SK-N-SH (cell line): ENCODE data around the gene MUSTN1. TPM values are rescaled to one million over a fixed set of nuclear protein-coding genes. Genes with fewer than 3 reads are reported as not detected.

ENCODE experiments used
- CTCF ChIA-PET: fragments of 300-600, 350-600 bp; formaldehyde crosslinking; extraction: SDS; loops from one replicate; lab custom pipeline; 2021; lab: Yijun Ruan, JAX
- POLR2A ChIA-PET: fragments of 350-600 bp; sonication (Branson Sonifier 250); formaldehyde crosslinking; extraction: SDS; loops from one replicate; lab custom pipeline; 2020; ENCODE audit warnings: antibody characterized with exemption, inconsistent platforms; lab: Yijun Ruan, JAX
- DNase-seq: peaks from one replicate; pipeline ENCODE4 v3.0.0; 2012
- H2AFZ ChIP-seq: fragments of 200-600 bp; sonication (generic); 2 replicates; pipeline ENCODE4 v1.8.1; 2016; ENCODE audit warnings: antibody characterized with exemption, mild to moderate bottlenecking, low read depth
- H3F3A ChIP-seq: fragments of 200-600 bp; sonication (generic); replicated peaks from 2 replicates; pipeline ENCODE3; 2016; ENCODE audit warnings: antibody characterized with exemption, mild to moderate bottlenecking; ENCODE audit not compliant: insufficient read depth
- H3K27ac ChIP-seq, 2 experiments: fragments of 200-500 bp in 1 of 2; fragments of 200-600 bp in 1 of 2; sonication (Bioruptor generic) in 1 of 2; sonication (generic), shearing (Covaris generic) in 1 of 2; 2 replicates each; pipeline versions ENCODE4 v1.5.1 to v1.6.1; 2014 to 2016; ENCODE audit warnings: low read depth in 2 of 2, inconsistent platforms in 1 of 2, low read length in 1 of 2, mild to moderate bottlenecking in 1 of 2, mixed read lengths in 1 of 2
- H3K27me3 ChIP-seq: fragments of 200-600 bp; sonication (generic), shearing (Covaris generic); 2 replicates; pipeline ENCODE4 v1.6.1; 2016; ENCODE audit warnings: mixed run types; ENCODE audit not compliant: insufficient read depth
- H3K36me3 ChIP-seq, 2 experiments: fragments of 200-500 bp in 1 of 2; fragments of 200-600 bp in 1 of 2; sonication (Bioruptor generic) in 1 of 2; sonication (generic) in 1 of 2; replicated peaks in 1 of 2; 2 replicates each; pipeline versions ENCODE3 to v1.5.1; 2014 to 2016; ENCODE audit warnings: low read length in 1 of 2, mild to moderate bottlenecking in 1 of 2; ENCODE audit not compliant: insufficient read depth in 2 of 2, control insufficient read depth in 1 of 2
- H3K4me1 ChIP-seq, 2 experiments: fragments of 200-500 bp in 1 of 2; fragments of 200-600 bp in 1 of 2; sonication (Bioruptor generic) in 1 of 2; sonication (generic), shearing (Covaris generic) in 1 of 2; 2 replicates each; pipeline versions ENCODE4 v1.5.1 to v1.6.1; 2014 to 2016; ENCODE audit warnings: low read depth in 1 of 2, low read length in 1 of 2, mixed run types in 1 of 2; ENCODE audit not compliant: insufficient read depth in 2 of 2, control insufficient read depth in 1 of 2
- H3K4me2 ChIP-seq: fragments of 200-600 bp; sonication (generic), shearing (Covaris generic); 2 replicates; pipeline ENCODE4 v1.6.1; 2017; ENCODE audit warnings: mixed run types
- H3K4me3 ChIP-seq, 2 experiments: fragments of 200-500 bp in 1 of 2; fragments of 200-600 bp in 1 of 2; sonication (Bioruptor generic) in 1 of 2; sonication (generic), shearing (Covaris generic) in 1 of 2; 2 replicates each; pipeline versions ENCODE4 v1.5.1 to v1.8.1; 2014 to 2016; ENCODE audit warnings: low read depth in 2 of 2, inconsistent platforms in 1 of 2, low read length in 1 of 2, mild to moderate bottlenecking in 1 of 2, mixed read lengths in 1 of 2, moderate library complexity in 1 of 2
- H3K79me2 ChIP-seq: fragments of 200-600 bp; sonication (generic); 2 replicates; pipeline ENCODE4 v1.8.1; 2017; ENCODE audit warnings: mild to moderate bottlenecking; ENCODE audit not compliant: insufficient read depth
- H3K9ac ChIP-seq: fragments of 200-600 bp; sonication (generic); 2 replicates; pipeline ENCODE4 v1.6.1; 2017; ENCODE audit warnings: mixed run types
- H3K9me2 ChIP-seq: fragments of 200-600 bp; sonication (generic); 2 replicates; pipeline ENCODE4 v1.6.1; 2017; ENCODE audit warnings: mixed run types
- H3K9me3 ChIP-seq: fragments of 200-600 bp; sonication (generic); 2 replicates; pipeline ENCODE4 v1.6.1; 2017; ENCODE audit warnings: mixed run types, mild to moderate bottlenecking, moderate library complexity
- H4K20me1 ChIP-seq: fragments of 200-600 bp; sonication (generic); 2 replicates; pipeline ENCODE4 v1.6.1; 2017; ENCODE audit warnings: mild to moderate bottlenecking, mixed run types; ENCODE audit not compliant: insufficient read depth
- CHD2 ChIP-seq: fragments of 150-350 bp; IDR thresholded peaks from 2 replicates; pipeline ENCODE4 v1.6.1; 2018; ENCODE audit warnings: low read length; ENCODE audit not compliant: partially characterized antibody
- CTCF ChIP-seq: fragments of 200-600 bp; sonication (generic); IDR thresholded peaks from 2 replicates; pipeline ENCODE4 v1.6.1; 2017; ENCODE audit warnings: antibody characterized with exemption, mild to moderate bottlenecking, moderate library complexity
- EZH2phosphoT487 ChIP-seq: fragments of 200-600 bp; sonication (generic); IDR thresholded peaks from 2 replicates; pipeline ENCODE4 v1.6.1; 2017; ENCODE audit warnings: low read depth, mixed run types, mild to moderate bottlenecking, antibody characterized with exemption, moderate library complexity, borderline replicate concordance
- IRF3 ChIP-seq: fragments of 150-350 bp; IDR thresholded peaks from 2 replicates; pipeline ENCODE4 v1.6.1; 2016; ENCODE audit warnings: mild to moderate bottlenecking, low read depth, low read length
- JUND ChIP-seq: IDR thresholded peaks from 2 replicates; pipeline ENCODE4 v1.4.0; 2012
- MAX ChIP-seq: IDR thresholded peaks from 2 replicates; pipeline ENCODE4 v1.4.0; 2012; ENCODE audit warnings: low read depth
- MEF2A ChIP-seq: IDR thresholded peaks from 2 replicates; pipeline ENCODE4 v1.4.0; 2012; ENCODE audit warnings: low read depth, borderline replicate concordance
- NRF1 ChIP-seq: IDR thresholded peaks from 2 replicates; pipeline ENCODE4 v1.6.1; 2012; ENCODE audit warnings: low read depth, mild to moderate bottlenecking, low read length
- POLR2AphosphoS5 ChIP-seq: IDR thresholded peaks from 2 replicates; pipeline ENCODE4 v1.6.1; 2012; ENCODE audit warnings: low read depth, low read length
- RCOR1 ChIP-seq: fragments of 150-350 bp; IDR thresholded peaks from 2 replicates; pipeline ENCODE4 v1.6.1; 2017; ENCODE audit warnings: antibody characterized with exemption, low read length
- RFX5 ChIP-seq: IDR thresholded peaks from 2 replicates; pipeline ENCODE4 v1.6.1; 2012; ENCODE audit warnings: mild to moderate bottlenecking, improper control_type of control experiment, low read length
- SIN3A ChIP-seq: IDR thresholded peaks from 2 replicates; pipeline ENCODE4 v1.6.1; 2012; ENCODE audit warnings: low read depth, mild to moderate bottlenecking, low read length, moderate library complexity, borderline replicate concordance
- SMC3 ChIP-seq: IDR thresholded peaks from 2 replicates; pipeline ENCODE4 v1.6.1; 2012; ENCODE audit warnings: low read depth, low read length, improper control_type of control experiment
- TAF1 ChIP-seq: IDR thresholded peaks from 2 replicates; pipeline ENCODE4 v1.6.1; 2012; ENCODE audit warnings: low read depth, mild to moderate bottlenecking, low read length, moderate library complexity, borderline replicate concordance
- TCF12 ChIP-seq: IDR thresholded peaks from 2 replicates; pipeline ENCODE4 v1.4.0; 2012
- YY1 ChIP-seq: IDR thresholded peaks from 2 replicates; pipeline ENCODE4 v1.4.0; 2012; ENCODE audit warnings: low read depth, mild to moderate bottlenecking
- WGBS: methylation state at CpG from one replicate; pipeline ENCODE4 v1.1.6; 2017; ENCODE audit warnings: low lambda C conversion rate; 5-methylcytosine and 5-hydroxymethylcytosine counted together
- polyA plus RNA-seq, 3 experiments: library from polyadenylated mRNA; depleted of rRNA; stranded (reverse); fragments of >200 nt; gene quantifications; 2 replicates each; pipeline ENCODE4 v1.2.3, GENCODE V29; 2012
- TF ChIP-seq, protein P1 (sequence below): IDR thresholded peaks from 2 replicates; pipeline ENCODE4 v1.4.0; 2012; ENCODE audit warnings: low read depth, borderline replicate concordance

Gene MUSTN1
- polyA plus RNA-seq, 1 of the 3 experiments (the other 2 are of a cell fraction), result 0.54 TPM

DNA sequence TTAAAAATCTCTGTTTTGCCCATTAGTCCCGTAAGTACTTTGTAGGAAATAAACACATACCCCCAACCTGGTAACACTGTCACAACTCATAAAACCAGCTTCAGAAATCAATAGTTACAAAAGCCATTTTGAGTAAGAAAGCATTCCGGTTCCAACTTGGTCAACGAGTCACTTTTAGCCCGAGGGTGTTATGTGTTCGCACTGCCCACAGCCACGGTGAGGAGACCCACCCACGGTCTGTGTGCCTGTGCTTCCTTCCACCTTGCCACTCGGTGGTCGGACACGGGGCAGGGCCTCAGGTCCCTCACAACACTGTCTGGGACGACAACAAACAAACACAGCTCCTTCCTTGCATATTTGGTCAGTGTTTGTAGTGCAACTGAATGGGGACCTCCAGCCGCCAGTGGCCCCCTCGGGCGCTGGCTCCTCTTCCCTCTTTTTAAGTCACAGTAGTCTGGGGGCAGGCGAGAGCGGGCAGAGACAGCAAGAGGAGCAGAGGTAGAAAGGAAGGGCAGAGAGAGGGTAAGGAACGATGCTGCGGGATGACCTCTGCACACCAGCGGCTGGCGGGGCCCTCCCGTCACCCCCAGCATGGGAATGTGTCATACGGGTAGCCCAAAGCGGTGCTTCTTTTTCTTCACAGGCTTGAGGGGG lies 5.2 kb upstream of the MUSTN1 start:
- H3K27me3 ChIP-seq, result no peaks in the 10 kb centered on the region
- no peak overlapping the region for H3K4me2 ChIP-seq
- no peak overlapping the region for H2AFZ ChIP-seq
- no peaks in the 10 kb centered on the region for H4K20me1 ChIP-seq
- ChIA-PET CTCF (interaction anchor here (1.4 to 2.0 kb wide), 2 partner anchors 11 to 21 kb away, joined by 3 to 10 read pairs; no protein-coding TSS in a partner anchor), POLR2A (no interaction called here)
- H3K79me2 ChIP-seq, result no peaks in the 10 kb centered on the region
- no peaks in the 10 kb centered on the region for H3F3A ChIP-seq
- no peak overlapping the region for H3K4me3 ChIP-seq
- H3K9me2 ChIP-seq, result no peaks in the 10 kb centered on the region
- TF ChIP-seq POLR2AphosphoS5 (no peak), RFX5 (no peak), NRF1 (no peak)
- H3K4me1 ChIP-seq, result no peaks in the 10 kb centered on the region
- DNase-seq, result no peak
- 94% methylated on average over 22 of the region's 23 CpGs for WGBS
- no peak overlapping the region for H3K9ac ChIP-seq
- peaks cover 0 to 21% of the 10 kb centered on the region in 2 experiments for H3K36me3 ChIP-seq
- no peak overlapping the region for H3K27ac ChIP-seq
- no peaks in the 10 kb centered on the region for H3K9me3 ChIP-seq

DNA sequence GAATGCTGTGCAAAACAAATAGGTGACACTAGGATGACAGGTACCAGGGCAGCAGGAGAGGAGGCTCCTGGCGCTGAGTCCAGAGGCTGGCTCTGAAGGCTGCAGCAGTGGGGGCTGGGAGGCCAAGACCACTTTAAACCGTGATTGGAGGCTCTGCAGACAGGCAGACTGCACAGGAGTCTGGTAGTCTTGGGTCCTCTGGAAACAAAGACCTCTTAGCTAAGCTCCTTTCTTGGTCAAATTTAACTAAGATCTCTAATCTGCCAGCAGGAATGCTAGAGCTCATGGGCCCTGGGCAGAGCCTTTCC lies 4.4 kb upstream of the MUSTN1 start:
- Histone ChIP-seq H3K27ac (no peak overlapping the region), H3K4me3 (no peak overlapping the region), H3K79me2 (no peaks in the 10 kb centered on the region), H3K4me1 (no peaks in the 10 kb centered on the region), H3F3A (no peaks in the 10 kb centered on the region), H3K27me3 (no peaks in the 10 kb centered on the region), H3K9me2 (no peaks in the 10 kb centered on the region), H3K9ac (no peak overlapping the region), H3K9me3 (no peaks in the 10 kb centered on the region), H3K36me3 (peaks cover 0 to 18% of the 10 kb centered on the region in 2 experiments), H4K20me1 (no peaks in the 10 kb centered on the region), H3K4me2 (no peak overlapping the region), H2AFZ (no peak overlapping the region)
- WGBS, result 56% methylated on average over 2 of the region's 2 CpGs
- ChIA-PET POLR2A (no interaction called here), CTCF (interaction anchor here (1.4 to 2.0 kb wide), 2 partner anchors 12 to 21 kb away, joined by 3 to 10 read pairs; no protein-coding TSS in a partner anchor)
- TF ChIP-seq MAX (no peak), CHD2 (no peak), CTCF (no peak), SIN3A (no peak)
- no peak for DNase-seq

GRCh38 chr3:52838561-52839267 lies 3.9 kb upstream of the MUSTN1 start:
- Histone ChIP-seq H3K9ac (no peak overlapping the region), H3K4me2 (no peak overlapping the region), H3K27ac (no peak overlapping the region), H3K79me2 (no peaks in the 10 kb centered on the region), H3K4me3 (no peak overlapping the region), H3K36me3 (peaks cover 0 to 17% of the 10 kb centered on the region in 2 experiments), H3K4me1 (no peaks in the 10 kb centered on the region), H2AFZ (no peak overlapping the region), H3K27me3 (no peaks in the 10 kb centered on the region), H3K9me2 (no peaks in the 10 kb centered on the region), H3K9me3 (no peaks in the 10 kb centered on the region), H3F3A (no peaks in the 10 kb centered on the region), H4K20me1 (no peaks in the 10 kb centered on the region)
- 97% methylated on average over 5 of the region's 8 CpGs for WGBS
- ChIA-PET CTCF (interaction anchor here (1.4 to 2.5 kb wide), 3 partner anchors 12 to 20 kb away, joined by 3 to 10 read pairs (median 10); no protein-coding TSS in a partner anchor), POLR2A (no interaction called here)
- no peak for DNase-seq
- TF ChIP-seq JUND (no peak), YY1 (no peak), EZH2phosphoT487 (no peak), RCOR1 (no peak), SMC3 (no peak), TCF12 (no peak), MEF2A (no peak), IRF3 (no peak), TAF1 (no peak)
- TF ChIP-seq, protein P1, sequence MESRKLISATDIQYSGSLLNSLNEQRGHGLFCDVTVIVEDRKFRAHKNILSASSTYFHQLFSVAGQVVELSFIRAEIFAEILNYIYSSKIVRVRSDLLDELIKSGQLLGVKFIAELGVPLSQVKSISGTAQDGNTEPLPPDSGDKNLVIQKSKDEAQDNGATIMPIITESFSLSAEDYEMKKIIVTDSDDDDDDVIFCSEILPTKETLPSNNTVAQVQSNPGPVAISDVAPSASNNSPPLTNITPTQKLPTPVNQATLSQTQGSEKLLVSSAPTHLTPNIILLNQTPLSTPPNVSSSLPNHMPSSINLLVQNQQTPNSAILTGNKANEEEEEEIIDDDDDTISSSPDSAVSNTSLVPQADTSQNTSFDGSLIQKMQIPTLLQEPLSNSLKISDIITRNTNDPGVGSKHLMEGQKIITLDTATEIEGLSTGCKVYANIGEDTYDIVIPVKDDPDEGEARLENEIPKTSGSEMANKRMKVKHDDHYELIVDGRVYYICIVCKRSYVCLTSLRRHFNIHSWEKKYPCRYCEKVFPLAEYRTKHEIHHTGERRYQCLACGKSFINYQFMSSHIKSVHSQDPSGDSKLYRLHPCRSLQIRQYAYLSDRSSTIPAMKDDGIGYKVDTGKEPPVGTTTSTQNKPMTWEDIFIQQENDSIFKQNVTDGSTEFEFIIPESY, result no peak
